GM23338 (cell line): ENCODE data around the gene CABP2.

ENCODE experiments used
- CTCF ChIP-seq, 2 experiments: fragments of 200-600 bp in 1 of 2; sonication (generic) in 1 of 2; conservative IDR thresholded peaks; 2 replicates each; pipeline versions ENCODE4 v1.5.1 to v1.6.1; 2016 to 2017; ENCODE audit warnings: antibody characterized with exemption in 2 of 2, low read depth in 2 of 2, mild to moderate bottlenecking in 2 of 2, moderate library complexity in 1 of 2
- EZH2 ChIP-seq: fragments of 200-600 bp; sonication (generic); IDR thresholded peaks from one replicate; pipeline ENCODE4 v1.8.0; 2017; ENCODE audit warnings: antibody characterized with exemption, mild to moderate bottlenecking, low read depth; ENCODE audit not compliant: unreplicated experiment
- EZH2phosphoT487 ChIP-seq: fragments of 200-600 bp; sonication (generic); IDR thresholded peaks from one replicate; pipeline ENCODE4 v1.8.1; 2018; ENCODE audit warnings: antibody characterized with exemption; ENCODE audit not compliant: unreplicated experiment
- TF ChIP-seq, protein P1 (sequence below): IDR thresholded peaks from one replicate; pipeline ENCODE4 v1.6.1; 2018; ENCODE audit warnings: antibody characterized with exemption; ENCODE audit not compliant: unreplicated experiment

DNA sequence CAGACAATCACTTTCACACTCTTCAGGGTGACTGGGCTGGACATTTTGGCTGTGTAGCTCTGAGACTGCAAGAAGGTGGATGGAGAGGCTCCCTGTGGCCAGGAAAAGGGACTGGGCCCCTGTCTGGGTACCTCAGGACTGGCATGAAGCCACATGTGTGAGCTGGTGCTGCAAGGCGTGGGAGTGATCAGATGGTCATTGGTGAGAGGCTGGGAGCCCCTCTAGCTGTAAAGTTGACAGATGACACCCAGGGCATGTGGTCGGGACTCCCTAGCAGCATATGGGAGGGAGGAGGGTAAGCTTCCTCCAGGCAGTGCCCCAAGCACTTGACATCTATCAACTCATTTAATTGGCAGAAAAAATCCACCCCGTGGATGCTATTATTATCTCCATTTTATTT is 18.9 kb upstream of the CABP2 start:
- TF ChIP-seq CTCF (conservative IDR thresholded peaks at IDR 0.05; ENCODE audit: low read depth in 2 of 2) (no peak), EZH2 (no peak), EZH2phosphoT487 (no peak)
- TF ChIP-seq, protein P1, sequence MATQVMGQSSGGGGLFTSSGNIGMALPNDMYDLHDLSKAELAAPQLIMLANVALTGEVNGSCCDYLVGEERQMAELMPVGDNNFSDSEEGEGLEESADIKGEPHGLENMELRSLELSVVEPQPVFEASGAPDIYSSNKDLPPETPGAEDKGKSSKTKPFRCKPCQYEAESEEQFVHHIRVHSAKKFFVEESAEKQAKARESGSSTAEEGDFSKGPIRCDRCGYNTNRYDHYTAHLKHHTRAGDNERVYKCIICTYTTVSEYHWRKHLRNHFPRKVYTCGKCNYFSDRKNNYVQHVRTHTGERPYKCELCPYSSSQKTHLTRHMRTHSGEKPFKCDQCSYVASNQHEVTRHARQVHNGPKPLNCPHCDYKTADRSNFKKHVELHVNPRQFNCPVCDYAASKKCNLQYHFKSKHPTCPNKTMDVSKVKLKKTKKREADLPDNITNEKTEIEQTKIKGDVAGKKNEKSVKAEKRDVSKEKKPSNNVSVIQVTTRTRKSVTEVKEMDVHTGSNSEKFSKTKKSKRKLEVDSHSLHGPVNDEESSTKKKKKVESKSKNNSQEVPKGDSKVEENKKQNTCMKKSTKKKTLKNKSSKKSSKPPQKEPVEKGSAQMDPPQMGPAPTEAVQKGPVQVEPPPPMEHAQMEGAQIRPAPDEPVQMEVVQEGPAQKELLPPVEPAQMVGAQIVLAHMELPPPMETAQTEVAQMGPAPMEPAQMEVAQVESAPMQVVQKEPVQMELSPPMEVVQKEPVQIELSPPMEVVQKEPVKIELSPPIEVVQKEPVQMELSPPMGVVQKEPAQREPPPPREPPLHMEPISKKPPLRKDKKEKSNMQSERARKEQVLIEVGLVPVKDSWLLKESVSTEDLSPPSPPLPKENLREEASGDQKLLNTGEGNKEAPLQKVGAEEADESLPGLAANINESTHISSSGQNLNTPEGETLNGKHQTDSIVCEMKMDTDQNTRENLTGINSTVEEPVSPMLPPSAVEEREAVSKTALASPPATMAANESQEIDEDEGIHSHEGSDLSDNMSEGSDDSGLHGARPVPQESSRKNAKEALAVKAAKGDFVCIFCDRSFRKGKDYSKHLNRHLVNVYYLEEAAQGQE = no peak
